SK-N-SH (cell line): ENCODE results near the gene COX6A1. TPM values are rescaled to one million over a fixed set of nuclear protein-coding genes. Genes with fewer than 3 reads are reported as not detected.

Source experiments
- CTCF ChIA-PET: fragments of 300-600, 350-600 bp; formaldehyde crosslinking; extraction: SDS; loops from one replicate; lab custom pipeline; 2021; lab: Yijun Ruan, JAX
- POLR2A ChIA-PET: fragments of 350-600 bp; sonication (Branson Sonifier 250); formaldehyde crosslinking; extraction: SDS; loops from one replicate; lab custom pipeline; 2020; ENCODE audit warnings: antibody characterized with exemption, inconsistent platforms; lab: Yijun Ruan, JAX
- DNase-seq: peaks from one replicate; pipeline ENCODE4 v3.0.0; 2012
- H2AFZ ChIP-seq: fragments of 200-600 bp; sonication (generic); 2 replicates; pipeline ENCODE4 v1.8.1; 2016; ENCODE audit warnings: antibody characterized with exemption, mild to moderate bottlenecking, low read depth
- H3F3A ChIP-seq: fragments of 200-600 bp; sonication (generic); replicated peaks from 2 replicates; pipeline ENCODE3; 2016; ENCODE audit warnings: antibody characterized with exemption, mild to moderate bottlenecking; ENCODE audit not compliant: insufficient read depth
- H3K27ac ChIP-seq, 2 experiments: fragments of 200-500 bp in 1 of 2; fragments of 200-600 bp in 1 of 2; sonication (Bioruptor generic) in 1 of 2; sonication (generic), shearing (Covaris generic) in 1 of 2; 2 replicates each; pipeline versions ENCODE4 v1.5.1 to v1.6.1; 2014 to 2016; ENCODE audit warnings: low read depth in 2 of 2, inconsistent platforms in 1 of 2, low read length in 1 of 2, mild to moderate bottlenecking in 1 of 2, mixed read lengths in 1 of 2
- H3K27me3 ChIP-seq: fragments of 200-600 bp; sonication (generic), shearing (Covaris generic); 2 replicates; pipeline ENCODE4 v1.6.1; 2016; ENCODE audit warnings: mixed run types; ENCODE audit not compliant: insufficient read depth
- H3K36me3 ChIP-seq, 2 experiments: fragments of 200-500 bp in 1 of 2; fragments of 200-600 bp in 1 of 2; sonication (Bioruptor generic) in 1 of 2; sonication (generic) in 1 of 2; replicated peaks in 1 of 2; 2 replicates each; pipeline versions ENCODE3 to v1.5.1; 2014 to 2016; ENCODE audit warnings: low read length in 1 of 2, mild to moderate bottlenecking in 1 of 2; ENCODE audit not compliant: insufficient read depth in 2 of 2, control insufficient read depth in 1 of 2
- H3K4me1 ChIP-seq, 2 experiments: fragments of 200-500 bp in 1 of 2; fragments of 200-600 bp in 1 of 2; sonication (Bioruptor generic) in 1 of 2; sonication (generic), shearing (Covaris generic) in 1 of 2; 2 replicates each; pipeline versions ENCODE4 v1.5.1 to v1.6.1; 2014 to 2016; ENCODE audit warnings: low read depth in 1 of 2, low read length in 1 of 2, mixed run types in 1 of 2; ENCODE audit not compliant: insufficient read depth in 2 of 2, control insufficient read depth in 1 of 2
- H3K4me2 ChIP-seq: fragments of 200-600 bp; sonication (generic), shearing (Covaris generic); 2 replicates; pipeline ENCODE4 v1.6.1; 2017; ENCODE audit warnings: mixed run types
- H3K4me3 ChIP-seq, 2 experiments: fragments of 200-500 bp in 1 of 2; fragments of 200-600 bp in 1 of 2; sonication (Bioruptor generic) in 1 of 2; sonication (generic), shearing (Covaris generic) in 1 of 2; 2 replicates each; pipeline versions ENCODE4 v1.5.1 to v1.8.1; 2014 to 2016; ENCODE audit warnings: low read depth in 2 of 2, inconsistent platforms in 1 of 2, low read length in 1 of 2, mild to moderate bottlenecking in 1 of 2, mixed read lengths in 1 of 2, moderate library complexity in 1 of 2
- H3K79me2 ChIP-seq: fragments of 200-600 bp; sonication (generic); 2 replicates; pipeline ENCODE4 v1.8.1; 2017; ENCODE audit warnings: mild to moderate bottlenecking; ENCODE audit not compliant: insufficient read depth
- H3K9ac ChIP-seq: fragments of 200-600 bp; sonication (generic); 2 replicates; pipeline ENCODE4 v1.6.1; 2017; ENCODE audit warnings: mixed run types
- H3K9me2 ChIP-seq: fragments of 200-600 bp; sonication (generic); 2 replicates; pipeline ENCODE4 v1.6.1; 2017; ENCODE audit warnings: mixed run types
- H3K9me3 ChIP-seq: fragments of 200-600 bp; sonication (generic); 2 replicates; pipeline ENCODE4 v1.6.1; 2017; ENCODE audit warnings: mixed run types, mild to moderate bottlenecking, moderate library complexity
- H4K20me1 ChIP-seq: fragments of 200-600 bp; sonication (generic); 2 replicates; pipeline ENCODE4 v1.6.1; 2017; ENCODE audit warnings: mild to moderate bottlenecking, mixed run types; ENCODE audit not compliant: insufficient read depth
- CHD2 ChIP-seq: fragments of 150-350 bp; IDR thresholded peaks from 2 replicates; pipeline ENCODE4 v1.6.1; 2018; ENCODE audit warnings: low read length; ENCODE audit not compliant: partially characterized antibody
- EZH2phosphoT487 ChIP-seq: fragments of 200-600 bp; sonication (generic); IDR thresholded peaks from 2 replicates; pipeline ENCODE4 v1.6.1; 2017; ENCODE audit warnings: low read depth, mixed run types, mild to moderate bottlenecking, antibody characterized with exemption, moderate library complexity, borderline replicate concordance
- FOXM1 ChIP-seq: IDR thresholded peaks from 2 replicates; pipeline ENCODE4 v1.4.0; 2012; ENCODE audit warnings: low read depth, mild to moderate bottlenecking
- GATA2 ChIP-seq: sonication (generic); formaldehyde crosslinking; IDR thresholded peaks from 2 replicates; pipeline ENCODE4 v1.5.0; 2020; ENCODE audit warnings: mild to moderate bottlenecking, missing genetic modification reagents
- JUND ChIP-seq: IDR thresholded peaks from 2 replicates; pipeline ENCODE4 v1.4.0; 2012
- MAX ChIP-seq: IDR thresholded peaks from 2 replicates; pipeline ENCODE4 v1.4.0; 2012; ENCODE audit warnings: low read depth
- MXI1 ChIP-seq: IDR thresholded peaks from 2 replicates; pipeline ENCODE4 v1.6.1; 2012; ENCODE audit warnings: mild to moderate bottlenecking, low read depth, low read length, improper control_type of control experiment
- NRF1 ChIP-seq: IDR thresholded peaks from 2 replicates; pipeline ENCODE4 v1.6.1; 2012; ENCODE audit warnings: low read depth, mild to moderate bottlenecking, low read length
- PBX3 ChIP-seq: IDR thresholded peaks from 2 replicates; pipeline ENCODE4; 2012
- POLR2AphosphoS5 ChIP-seq: IDR thresholded peaks from 2 replicates; pipeline ENCODE4 v1.6.1; 2012; ENCODE audit warnings: low read depth, low read length
- RAD21 ChIP-seq: IDR thresholded peaks from 2 replicates; pipeline ENCODE4 v1.6.1; 2012; ENCODE audit warnings: mild to moderate bottlenecking, low read length
- RCOR1 ChIP-seq: fragments of 150-350 bp; IDR thresholded peaks from 2 replicates; pipeline ENCODE4 v1.6.1; 2017; ENCODE audit warnings: antibody characterized with exemption, low read length
- REST ChIP-seq: IDR thresholded peaks from 2 replicates; pipeline ENCODE4 v1.6.1; 2012; ENCODE audit warnings: mild to moderate bottlenecking, low read depth, low read length, moderate library complexity
- RFX5 ChIP-seq: IDR thresholded peaks from 2 replicates; pipeline ENCODE4 v1.6.1; 2012; ENCODE audit warnings: mild to moderate bottlenecking, improper control_type of control experiment, low read length
- SIN3A ChIP-seq: IDR thresholded peaks from 2 replicates; pipeline ENCODE4 v1.6.1; 2012; ENCODE audit warnings: low read depth, mild to moderate bottlenecking, low read length, moderate library complexity, borderline replicate concordance
- TAF1 ChIP-seq: IDR thresholded peaks from 2 replicates; pipeline ENCODE4 v1.6.1; 2012; ENCODE audit warnings: low read depth, mild to moderate bottlenecking, low read length, moderate library complexity, borderline replicate concordance
- TCF12 ChIP-seq: IDR thresholded peaks from 2 replicates; pipeline ENCODE4 v1.4.0; 2012
- USF1 ChIP-seq: IDR thresholded peaks from 2 replicates; pipeline ENCODE4 v1.4.0; 2012; ENCODE audit warnings: low read depth, borderline replicate concordance
- USF2 ChIP-seq: fragments of 150-350 bp; IDR thresholded peaks from 2 replicates; pipeline ENCODE4 v1.6.1; 2017; ENCODE audit warnings: antibody characterized with exemption, low read length, low read depth, borderline replicate concordance
- WGBS: methylation state at CpG from one replicate; pipeline ENCODE4 v1.1.6; 2017; ENCODE audit warnings: low lambda C conversion rate; 5-methylcytosine and 5-hydroxymethylcytosine counted together
- polyA plus RNA-seq, 3 experiments: library from polyadenylated mRNA; depleted of rRNA; stranded (reverse); fragments of >200 nt; gene quantifications; 2 replicates each; pipeline ENCODE4 v1.2.3, GENCODE V29; 2012

The COX6A1 gene
- polyA plus RNA-seq, 1 of the 3 experiments (the other 2 are of a cell fraction): 1,199 TPM

GRCh38 chr12:120460157-120460556 is 22.2 kb downstream of the COX6A1 start:
- no peak overlapping the region for H3K27ac ChIP-seq
- ChIA-PET POLR2A (no interaction called here), CTCF (interaction anchor here (5.5 kb wide), 1 partner anchor 8 kb away, joined by 52 read pairs; the partner anchor contains the start of gene SRSF9)
- no peak overlapping the region for H3K9ac ChIP-seq
- H3K27me3 ChIP-seq: no peaks in the 10 kb centered on the region
- no peaks in the 10 kb centered on the region for H3K9me3 ChIP-seq
- no peaks in the 10 kb centered on the region for H3K9me2 ChIP-seq
- peaks cover 23% of the 10 kb centered on the region for H4K20me1 ChIP-seq
- peaks cover 75 to 78% of the 10 kb centered on the region in 2 experiments for H3K36me3 ChIP-seq
- no peak overlapping the region for H3K4me3 ChIP-seq
- peaks cover 31% of the 10 kb centered on the region for H3K79me2 ChIP-seq
- 92% methylated on average over 3 of the region's 3 CpGs for WGBS
- no peaks in the 10 kb centered on the region for H3K4me1 ChIP-seq
- DNase-seq: no peak
- TF ChIP-seq TAF1 (no peak), RAD21 (no peak), CHD2 (no peak), FOXM1 (no peak), USF1 (no peak), PBX3 (no peak), NRF1 (no peak), RFX5 (no peak), REST (no peak), JUND (no peak), USF2 (no peak), EZH2phosphoT487 (no peak), SIN3A (no peak), POLR2AphosphoS5 (no peak), MXI1 (no peak), GATA2 (CRISPR knock-in tag) (no peak), TCF12 (no peak), RCOR1 (no peak), MAX (no peak)
- TF ChIP-seq, all 33 proteins: peak for 0
- Histone ChIP-seq H3F3A (peaks cover 47% of the 10 kb centered on the region), H2AFZ (no peak overlapping the region), H3K4me2 (no peak overlapping the region)
